GM12891 (cell line): ENCODE results near the gene SETD7.

Experiments used
- DNase-seq: peaks from one replicate; pipeline ENCODE4 v3.0.0; 2011; ENCODE audit warnings: low spot score; ENCODE audit not compliant: insufficient read length
- FAIRE-seq: peaks from 2 replicates; lab custom pipeline; 2011; peaks lifted over from hg19 to GRCh38; lab: Jason Lieb, UNC
- PAX5 ChIP-seq: IDR thresholded peaks from 2 replicates; pipeline ENCODE4 v1.6.1; 2011; ENCODE audit warnings: low read length, moderate library complexity, mild to moderate bottlenecking; ENCODE audit not compliant: insufficient read depth, severe bottlenecking
- POLR2A ChIP-seq: IDR thresholded peaks from 2 replicates; pipeline ENCODE4 v1.6.1; 2011; ENCODE audit warnings: low read depth, low read length, control low read depth
- POLR2AphosphoS5 ChIP-seq: IDR thresholded peaks from 2 replicates; pipeline ENCODE4 v1.6.1; 2011; ENCODE audit warnings: low read depth, low read length, control low read depth
- POU2F2 ChIP-seq: IDR thresholded peaks from 2 replicates; pipeline ENCODE4 v1.6.1; 2011; ENCODE audit warnings: low read depth, mild to moderate bottlenecking, control low read depth, low read length, moderate library complexity
- SPI1 ChIP-seq: IDR thresholded peaks from 2 replicates; pipeline ENCODE4 v1.6.1; 2011; ENCODE audit warnings: low read depth, low read length, control low read depth
- TAF1 ChIP-seq: IDR thresholded peaks from 2 replicates; pipeline ENCODE4 v1.6.1; 2011; ENCODE audit warnings: low read depth, low read length, control low read depth

The SETD7 gene

DNA sequence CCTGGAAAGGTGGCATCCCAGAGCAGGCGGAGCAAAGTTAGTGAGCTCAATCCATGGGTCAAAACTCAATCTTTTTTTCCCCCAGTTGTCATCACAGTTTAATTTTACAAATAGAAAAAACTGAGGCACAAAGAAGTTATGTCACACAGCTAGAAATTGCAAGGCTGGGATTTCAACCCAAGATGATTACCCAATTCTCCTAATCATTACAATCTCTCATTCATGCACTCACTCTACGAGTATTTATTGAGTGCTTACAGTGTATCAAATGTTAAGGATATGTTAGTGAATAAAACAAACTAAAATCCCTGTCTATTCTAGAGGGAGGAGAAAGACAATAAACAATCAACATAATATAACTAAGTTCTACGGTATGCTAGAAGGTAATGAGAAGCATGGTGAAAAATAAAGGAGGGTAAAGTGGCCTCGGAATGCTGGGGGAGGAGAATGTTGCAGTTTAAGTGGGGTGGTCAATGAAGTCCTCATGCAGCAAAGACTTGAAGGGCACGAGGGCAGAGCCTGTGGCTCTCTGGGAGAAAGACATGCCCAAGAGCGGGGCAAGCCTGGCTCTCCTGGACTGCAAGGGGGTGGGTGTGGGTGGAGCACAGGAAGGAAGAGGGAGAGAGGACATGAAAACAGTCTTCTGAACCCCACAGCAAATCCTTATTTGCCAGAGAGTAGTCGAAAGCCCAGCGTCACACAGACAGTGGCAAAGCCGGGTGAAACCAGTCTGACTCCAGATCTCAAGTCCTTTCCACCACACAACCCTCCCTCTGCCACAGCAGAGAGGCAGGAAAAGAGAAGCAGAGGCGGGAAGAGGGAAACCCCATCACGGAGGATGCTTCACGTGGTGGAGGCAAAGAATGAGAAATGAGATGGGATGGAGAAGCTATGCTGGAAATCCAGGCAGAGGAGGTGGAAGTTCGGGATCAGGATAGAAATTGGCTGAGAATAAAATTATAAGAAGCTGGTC is 53.8 kb downstream of the SETD7 start:
- DNase-seq: no peak
- no peak for FAIRE-seq
- TF ChIP-seq PAX5 (no peak), POU2F2 (no peak), POLR2AphosphoS5 (no peak), SPI1 (no peak), POLR2A (no peak), TAF1 (no peak)

DNA sequence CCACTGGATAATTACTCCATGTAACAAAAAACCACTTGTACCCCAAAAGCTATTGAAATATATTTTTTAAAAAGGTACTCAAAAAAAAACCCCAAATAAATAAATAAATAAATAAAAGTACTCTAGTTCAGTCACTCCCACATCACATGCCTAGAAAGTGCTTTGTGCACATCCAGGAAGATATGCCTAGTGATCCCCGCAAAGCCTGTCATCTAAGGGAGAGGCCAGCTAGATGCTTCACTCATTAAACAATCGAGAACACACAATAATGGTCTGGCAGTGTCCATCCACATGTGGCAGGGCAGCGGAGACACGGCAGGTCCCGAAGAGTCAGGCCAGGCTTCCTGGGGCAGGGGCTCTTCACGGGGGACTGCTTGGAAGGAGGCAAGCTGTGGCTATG is 54.5 kb downstream of the SETD7 start:
- no peak for FAIRE-seq
- DNase-seq: no peak
- TF ChIP-seq SPI1 (no peak), POLR2AphosphoS5 (no peak), TAF1 (no peak), PAX5 (no peak), POU2F2 (no peak), POLR2A (no peak)

DNA sequence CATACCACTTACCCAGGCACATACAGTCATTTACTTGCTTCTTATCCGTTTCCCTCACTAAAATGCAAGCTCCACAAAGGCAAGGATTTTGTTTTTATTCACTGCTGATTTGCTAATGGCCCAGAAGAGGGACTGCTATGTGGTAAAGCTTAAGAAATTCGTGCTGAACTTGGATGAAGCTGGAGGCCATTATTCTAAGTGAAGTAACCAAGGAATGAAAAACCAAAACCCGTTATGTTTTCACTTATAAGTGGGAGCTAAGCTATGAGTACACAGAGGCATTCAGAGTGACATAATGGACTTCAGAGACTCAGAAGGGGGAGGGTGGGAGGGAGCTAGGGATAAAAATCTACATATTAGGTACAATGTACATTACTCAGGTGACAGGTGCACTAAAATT is 54.9 kb downstream of the SETD7 start:
- TF ChIP-seq POU2F2 (no peak), POLR2AphosphoS5 (no peak), SPI1 (no peak), TAF1 (no peak), POLR2A (no peak), PAX5 (no peak)
- DNase-seq (no peak), FAIRE-seq (no peak)

DNA sequence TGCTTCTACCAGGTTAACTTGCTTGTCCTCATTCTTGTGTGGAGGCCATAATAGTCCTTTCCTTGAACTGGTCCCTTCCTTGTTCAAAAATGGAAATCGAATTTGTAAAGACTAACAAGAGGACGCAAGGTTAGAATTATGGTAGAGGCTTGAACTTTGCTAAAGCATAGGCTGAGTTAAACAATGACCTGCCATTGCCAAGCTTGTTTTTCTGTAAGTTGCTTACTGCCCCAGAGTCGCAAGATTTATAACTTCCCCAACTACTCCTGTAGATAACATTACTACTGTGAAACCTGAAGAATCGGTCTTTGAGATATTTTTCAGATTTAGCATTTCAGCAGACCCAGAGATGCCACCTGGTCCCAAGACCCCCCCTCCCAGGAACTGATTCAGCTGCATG is 56.8 kb downstream of the SETD7 start:
- TF ChIP-seq POLR2A (no peak), PAX5 (no peak), POU2F2 (no peak), POLR2AphosphoS5 (no peak), SPI1 (no peak), TAF1 (no peak)
- DNase-seq (no peak), FAIRE-seq (no peak)

DNA sequence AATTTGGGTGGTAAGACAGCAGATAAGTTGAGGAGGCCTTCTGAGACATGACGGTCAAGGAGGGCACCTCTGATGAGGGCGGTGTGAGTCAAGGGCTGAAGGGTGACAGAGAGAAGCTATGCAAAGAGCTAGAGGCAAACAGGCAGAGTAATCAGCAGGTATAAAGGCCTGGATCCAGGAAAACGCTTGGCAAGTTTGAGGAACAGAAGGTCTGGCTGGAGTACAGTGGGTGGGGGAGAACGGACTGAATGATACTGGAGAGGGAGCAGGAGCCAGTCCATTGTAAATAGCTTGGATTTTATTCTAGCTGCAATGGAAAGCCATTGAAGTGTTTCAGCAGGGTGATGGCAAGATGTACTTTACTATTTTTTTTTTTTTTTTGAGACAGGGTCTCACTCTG is 62.8 kb downstream of the SETD7 start:
- no peak for DNase-seq

DNA sequence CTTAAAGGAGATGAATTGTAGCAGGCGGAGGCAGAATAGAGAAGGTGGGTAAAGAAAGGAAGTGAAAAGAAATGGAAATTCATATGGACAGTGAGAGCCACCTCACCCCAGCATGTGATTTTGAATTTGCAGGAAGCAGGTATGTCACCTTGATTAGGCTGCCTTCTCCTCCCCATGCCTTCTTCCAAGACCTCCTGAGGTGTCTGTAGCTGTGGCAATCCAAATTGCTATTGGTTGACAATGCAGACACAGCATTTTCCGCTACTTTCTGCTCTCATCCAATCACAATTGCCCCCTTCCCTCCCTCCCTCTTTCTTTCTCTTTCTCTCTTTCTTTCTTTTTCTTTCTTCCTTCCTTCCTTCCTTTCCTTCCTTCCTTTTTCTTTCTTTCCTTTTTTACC is 63.6 kb downstream of the SETD7 start:
- TF ChIP-seq POLR2A: no peak
- no peak for TF ChIP-seq POU2F2
- TF ChIP-seq POLR2AphosphoS5: no peak
- TF ChIP-seq SPI1: no peak
- no peak for TF ChIP-seq TAF1
- TF ChIP-seq PAX5: no peak
- no peak for FAIRE-seq
- no peak for DNase-seq

More for the DNA sequence above, 62.8 kb downstream of the SETD7 start:
- TF ChIP-seq POLR2AphosphoS5: no peak
- no peak for TF ChIP-seq PAX5
- FAIRE-seq: no peak

DNA sequence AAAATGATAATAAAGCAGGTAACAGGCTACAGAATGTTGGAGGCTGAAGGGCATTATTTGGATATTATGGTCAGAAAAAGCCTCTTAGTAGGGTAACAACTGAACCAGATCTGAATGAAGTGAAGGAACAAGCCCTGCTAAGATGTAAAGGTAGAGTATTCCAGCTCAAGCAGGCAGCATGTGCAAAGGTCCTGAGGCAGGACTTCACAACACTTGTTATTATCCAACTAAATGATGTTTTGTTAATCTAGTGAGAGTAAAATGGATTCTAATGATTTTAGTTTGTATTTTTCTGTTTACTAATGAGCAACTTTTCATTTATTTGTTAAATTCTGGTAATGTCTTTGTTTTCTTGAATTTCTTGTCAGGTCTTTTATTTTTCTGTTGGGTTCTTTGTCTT is 66.4 kb downstream of the SETD7 start:
- FAIRE-seq: no peak
- TF ChIP-seq SPI1: no peak
- TF ChIP-seq POLR2AphosphoS5: no peak
- TF ChIP-seq POU2F2: no peak
- TF ChIP-seq PAX5: no peak
- no peak for TF ChIP-seq TAF1
- no peak for TF ChIP-seq POLR2A

DNA sequence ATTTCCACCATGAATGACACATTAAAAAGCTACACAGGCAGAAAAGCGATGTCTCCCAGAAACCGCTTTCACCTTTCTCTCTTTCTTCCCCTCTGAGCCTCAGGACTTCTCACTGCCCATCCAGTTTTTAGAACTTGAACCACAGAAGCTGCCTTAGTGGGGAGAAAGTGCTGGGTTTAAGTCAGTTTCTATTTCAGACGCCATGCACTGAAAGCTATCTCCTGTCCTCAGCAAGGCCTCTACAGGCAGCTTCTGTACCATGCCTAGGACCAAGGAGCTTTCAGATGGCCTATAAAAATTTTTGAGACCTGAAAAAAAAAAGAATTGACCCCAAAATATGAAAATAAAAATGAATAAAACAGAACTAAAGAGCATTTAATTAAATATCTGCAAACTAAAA is 67.6 kb downstream of the SETD7 start:
- no peak for FAIRE-seq
- no peak for DNase-seq
- TF ChIP-seq SPI1: no peak
- TF ChIP-seq PAX5: no peak
- TF ChIP-seq POLR2A: no peak
- no peak for TF ChIP-seq TAF1
- TF ChIP-seq POU2F2: no peak
- no peak for TF ChIP-seq POLR2AphosphoS5

More for the DNA sequence above, 66.4 kb downstream of the SETD7 start:
- DNase-seq: no peak

DNA sequence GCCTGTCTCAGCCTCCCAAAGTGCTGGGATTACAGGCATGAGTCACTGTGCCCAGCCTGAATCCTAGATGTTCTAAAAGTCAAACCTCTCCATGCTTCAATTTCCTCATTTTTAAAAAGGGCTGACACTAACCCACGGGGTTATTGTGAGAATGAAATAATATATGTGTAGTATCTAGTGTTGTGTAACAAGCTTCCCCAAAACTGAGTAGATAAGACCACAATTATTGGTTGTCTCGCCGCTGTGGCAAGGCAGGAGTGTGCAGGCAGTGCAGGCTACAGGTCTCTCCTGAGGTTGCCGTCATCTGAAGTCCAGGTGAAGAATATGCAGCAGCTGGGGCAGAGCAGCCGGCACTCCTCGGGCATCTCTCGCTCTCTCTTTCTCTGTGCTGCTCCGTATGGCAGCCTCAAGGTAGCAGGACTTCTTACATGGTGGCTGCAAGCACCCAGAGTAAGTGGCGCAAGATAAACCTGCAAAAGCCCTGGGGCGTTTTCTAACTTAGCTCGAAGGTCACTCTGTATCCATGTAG is 71.2 kb downstream of the SETD7 start:
- FAIRE-seq: no peak
- no peak for DNase-seq
- no peak for TF ChIP-seq POLR2AphosphoS5
- TF ChIP-seq POU2F2: no peak
- TF ChIP-seq PAX5: no peak
- no peak for TF ChIP-seq SPI1
- no peak for TF ChIP-seq POLR2A
- TF ChIP-seq TAF1: no peak

DNA sequence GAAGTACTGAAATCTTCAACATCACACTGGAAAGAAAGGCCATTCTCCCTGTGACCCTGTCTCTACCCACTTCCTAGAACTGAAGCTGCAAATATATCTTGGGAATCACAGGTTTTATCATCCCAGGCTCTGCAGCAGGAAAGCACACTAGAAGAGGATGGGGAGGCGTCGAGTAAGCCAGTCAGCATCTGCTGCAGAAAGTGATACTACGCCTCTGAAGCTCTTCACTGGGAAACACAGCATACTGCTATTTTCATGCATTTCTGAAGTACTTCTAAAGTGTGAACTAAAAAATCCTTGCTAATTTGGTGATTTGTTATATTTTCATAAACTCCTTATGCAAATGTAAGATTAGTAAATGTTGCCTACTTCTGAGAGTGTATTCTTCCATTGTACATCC is 73.0 kb downstream of the SETD7 start:
- FAIRE-seq (no peak), DNase-seq (no peak)
- TF ChIP-seq PAX5 (no peak), POLR2AphosphoS5 (no peak), SPI1 (no peak), TAF1 (no peak), POU2F2 (no peak), POLR2A (no peak)
